HG02970 (cell line): ENCODE results near the gene IGSF21.

ENCODE experiments used
- ATAC-seq: cut with Tn5 transposase; IDR thresholded peaks from one replicate; pipeline ENCODE4 v1.9.1; 2021; ENCODE audit warnings: mild to moderate bottlenecking, moderate library complexity, moderate number of reproducible peaks; ENCODE audit not compliant: unreplicated experiment, low FRiP score

Gene IGSF21

DNA sequence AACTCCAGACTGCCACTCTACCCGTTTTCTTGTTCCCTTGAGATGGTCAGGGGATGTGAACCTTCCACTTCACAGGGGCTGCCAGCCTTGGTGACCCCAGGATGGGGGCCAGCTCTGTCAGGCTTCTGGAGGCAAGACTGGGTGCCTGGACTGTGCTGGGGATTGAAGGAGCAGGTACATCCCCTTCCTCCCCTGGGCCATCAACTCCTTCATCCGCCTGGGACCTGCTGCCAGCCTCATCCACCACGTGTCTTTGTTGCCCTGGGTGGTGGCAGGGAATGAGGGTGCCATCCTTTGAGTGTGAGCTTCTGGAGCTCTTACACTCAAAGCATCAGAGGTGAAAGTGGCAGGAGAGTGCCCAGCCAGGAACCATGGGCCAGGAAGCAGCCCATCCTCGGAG is 139.6 kb downstream of the IGSF21 start:
- ATAC-seq: no peak

DNA sequence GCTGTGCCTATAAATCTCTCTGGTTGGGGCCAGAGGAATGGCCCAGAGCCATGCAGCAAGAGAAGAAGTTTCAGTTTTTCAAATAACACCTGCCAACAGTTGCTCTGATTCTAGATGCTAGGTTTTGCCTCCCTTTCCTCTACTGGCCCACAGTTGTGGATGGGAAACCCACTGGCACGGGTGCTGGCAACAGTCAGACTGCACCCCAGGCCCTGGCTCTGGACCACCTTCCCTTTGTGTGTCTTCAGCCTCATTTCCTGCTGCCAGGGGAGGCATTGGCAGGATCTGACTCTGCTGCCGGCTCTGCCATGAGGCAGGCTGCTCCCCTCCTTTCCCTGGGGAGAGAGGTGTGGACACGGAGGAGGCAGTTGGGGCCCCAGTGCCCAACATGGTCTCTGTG is 142.0 kb downstream of the IGSF21 start:
- no peak for ATAC-seq

DNA sequence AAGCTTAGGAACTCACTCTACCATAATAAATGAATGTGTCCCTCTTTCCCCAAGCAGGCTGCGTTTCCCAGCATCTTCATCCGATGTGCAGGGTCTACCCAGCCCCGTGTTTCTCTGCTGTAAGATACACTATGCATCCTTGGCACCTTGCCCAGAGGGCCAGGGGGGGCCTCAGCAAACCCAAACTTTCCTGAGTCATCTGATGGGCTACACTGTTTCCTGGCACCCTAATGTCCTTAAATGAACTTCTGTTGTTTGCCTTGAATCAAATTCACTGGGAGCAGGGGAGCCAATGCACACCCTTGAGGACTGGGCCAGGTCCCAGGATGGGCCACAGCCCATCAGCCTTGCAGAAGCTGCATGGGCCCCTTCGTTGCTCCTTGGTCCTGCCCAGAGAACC is 145.5 kb downstream of the IGSF21 start:
- no peak for ATAC-seq

DNA sequence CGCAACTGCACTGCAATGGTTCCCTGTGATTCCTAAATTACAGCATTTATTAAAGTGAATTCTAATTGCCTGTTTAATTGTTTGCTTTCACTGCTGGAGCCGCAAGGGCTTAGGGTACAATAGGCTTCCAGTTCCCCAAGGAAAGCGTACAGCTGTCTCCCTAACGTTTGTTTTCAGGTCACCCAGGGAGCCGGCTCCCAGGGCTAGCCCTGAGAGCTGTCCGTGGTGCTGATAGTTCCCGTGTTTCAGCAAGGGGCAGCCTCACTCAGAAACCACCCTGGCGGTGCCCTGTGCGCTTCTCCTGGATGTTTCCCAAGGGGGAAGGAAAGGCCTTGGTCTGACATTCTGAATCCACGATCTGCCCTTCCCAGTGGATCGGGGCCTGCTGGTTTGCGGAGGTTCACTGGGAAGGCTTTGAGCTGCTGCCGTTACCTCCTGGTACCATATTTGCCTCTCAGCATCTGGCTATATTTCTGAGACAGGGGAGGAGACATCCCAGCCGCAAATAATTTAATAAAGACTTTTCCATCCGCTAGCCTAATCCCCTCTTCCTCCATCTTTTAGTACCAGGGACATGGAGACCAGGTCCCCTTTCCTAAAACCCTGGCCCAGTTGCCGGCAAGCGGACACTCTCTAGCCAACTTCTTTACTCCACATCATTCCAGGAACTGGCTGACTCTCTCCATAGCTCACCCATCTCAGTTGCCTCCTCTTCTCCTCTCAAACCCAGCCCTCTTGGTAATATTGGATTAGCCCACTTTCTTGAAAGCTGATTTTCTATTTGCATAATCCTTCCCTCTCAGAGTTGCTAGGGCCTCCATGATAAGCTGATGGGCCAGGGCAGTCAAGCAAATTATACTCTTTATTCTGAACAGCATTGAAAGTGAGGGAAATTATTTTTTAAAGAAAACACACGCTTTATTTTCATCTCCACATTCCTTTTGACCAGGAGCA is 149.0 kb downstream of the IGSF21 start:
- no peak for ATAC-seq

DNA sequence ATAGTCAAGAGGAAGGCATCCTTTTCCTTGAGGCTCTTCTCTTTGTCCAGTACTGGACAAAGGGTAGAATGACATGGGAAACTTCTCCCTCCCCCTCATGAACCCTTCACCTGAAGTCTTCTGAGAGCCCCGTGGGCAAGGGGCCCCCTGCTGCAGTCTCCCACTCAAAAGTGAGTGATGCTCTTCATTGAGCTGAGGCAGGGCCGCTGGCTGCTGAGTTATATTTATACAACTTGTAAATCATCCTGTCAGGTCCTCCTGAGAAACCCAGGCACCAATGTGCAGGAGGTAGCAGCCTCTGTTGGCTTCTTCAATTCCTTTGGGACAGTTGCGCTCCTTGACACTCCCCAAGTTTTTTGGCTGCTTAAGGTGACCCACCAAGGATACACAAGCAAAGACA is 150.2 kb downstream of the IGSF21 start:
- no peak for ATAC-seq

DNA sequence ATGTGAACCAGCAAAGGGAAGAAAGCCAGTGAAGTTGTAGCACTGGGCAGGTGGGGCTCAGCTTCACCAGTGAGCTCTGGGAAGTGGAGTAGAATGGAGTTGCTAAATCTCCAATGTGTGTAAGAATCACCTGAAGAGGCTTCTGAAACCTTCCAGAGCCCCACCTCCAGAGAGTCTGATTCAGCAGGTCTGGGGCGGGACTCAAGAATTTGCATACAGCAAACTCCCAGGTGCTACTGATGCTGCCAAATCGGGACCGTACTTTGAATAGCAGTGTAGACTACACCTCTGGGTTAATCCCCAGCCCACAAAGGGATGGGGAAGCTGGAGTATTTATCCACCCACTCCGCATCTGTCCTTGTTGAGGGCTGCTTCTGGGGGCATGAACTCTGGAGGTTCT is 154.3 kb downstream of the IGSF21 start:
- ATAC-seq: no peak

DNA sequence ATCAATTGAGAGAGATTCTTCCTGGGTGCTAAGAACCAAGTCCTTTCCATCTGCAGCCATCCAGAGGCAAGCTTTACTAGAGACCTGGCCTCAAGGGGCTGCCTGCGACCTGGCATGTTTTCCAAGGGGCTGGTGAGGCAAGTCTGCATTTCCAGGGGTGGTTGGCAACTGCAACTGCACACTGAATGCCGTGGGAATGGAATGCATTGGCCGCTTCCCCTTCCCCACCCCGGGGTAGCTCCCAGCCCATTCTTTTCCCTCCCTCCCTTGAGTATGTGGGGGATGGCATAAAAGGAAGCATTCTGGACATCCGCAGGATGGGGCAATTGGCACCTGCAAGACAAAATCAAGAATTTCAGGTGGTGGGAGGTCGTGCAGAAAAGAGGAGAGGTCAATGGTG is 155.1 kb downstream of the IGSF21 start:
- ATAC-seq: no peak

DNA sequence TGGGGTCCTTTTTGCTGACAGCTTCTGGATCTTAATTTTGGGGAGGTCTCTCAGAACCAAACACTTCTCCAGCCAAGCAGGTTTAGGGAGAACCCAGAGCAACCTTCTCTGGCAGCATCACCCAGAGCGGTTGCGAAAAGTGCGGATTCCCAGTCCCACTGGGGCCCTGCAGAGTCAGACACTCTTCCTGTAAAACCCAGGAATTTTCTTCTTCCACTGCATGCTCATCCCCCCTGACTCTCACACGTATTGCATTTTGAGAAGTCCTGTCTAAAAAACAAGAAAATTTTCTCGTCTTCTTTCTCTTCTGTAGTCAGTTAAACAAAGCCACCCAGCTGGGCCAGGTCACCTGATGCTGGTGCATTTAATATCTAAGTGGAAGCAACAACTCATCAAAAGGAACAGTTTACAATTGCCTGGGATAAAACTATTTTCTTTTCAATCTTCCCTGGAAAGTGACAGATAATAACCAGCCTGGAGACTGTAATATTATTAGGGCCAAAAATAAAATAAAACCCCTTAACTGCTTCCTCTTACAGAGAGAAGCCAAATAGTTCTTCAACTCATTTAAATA is 156.0 kb downstream of the IGSF21 start:
- no peak for ATAC-seq

DNA sequence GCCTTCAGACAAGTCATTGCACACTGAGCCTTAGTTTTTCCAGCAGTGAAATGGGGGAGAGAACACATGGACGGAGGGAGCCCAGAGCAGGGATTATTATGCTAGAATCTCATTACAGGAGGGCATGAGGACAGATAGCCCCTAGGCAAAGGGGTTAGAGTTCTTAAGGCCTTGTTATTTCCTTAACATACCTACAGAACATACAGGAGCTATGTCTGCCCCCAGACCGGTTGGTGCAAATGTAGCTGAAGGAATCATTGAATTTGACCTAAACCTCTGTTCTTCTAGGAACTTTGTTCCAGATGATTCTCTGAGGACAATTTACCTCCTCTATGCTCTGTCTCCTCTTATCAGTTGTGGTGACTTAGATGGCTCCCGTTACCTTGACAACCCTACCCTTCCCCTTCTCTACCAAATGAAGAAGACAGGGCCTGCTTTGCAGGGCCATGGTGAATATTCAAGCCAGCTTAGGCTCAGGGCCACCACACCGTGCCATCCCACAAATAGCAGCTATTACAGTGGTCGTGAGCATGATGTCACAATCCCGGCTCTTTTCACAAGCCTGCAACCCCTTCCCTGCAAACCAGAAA is 156.9 kb downstream of the IGSF21 start:
- ATAC-seq: no peak

DNA sequence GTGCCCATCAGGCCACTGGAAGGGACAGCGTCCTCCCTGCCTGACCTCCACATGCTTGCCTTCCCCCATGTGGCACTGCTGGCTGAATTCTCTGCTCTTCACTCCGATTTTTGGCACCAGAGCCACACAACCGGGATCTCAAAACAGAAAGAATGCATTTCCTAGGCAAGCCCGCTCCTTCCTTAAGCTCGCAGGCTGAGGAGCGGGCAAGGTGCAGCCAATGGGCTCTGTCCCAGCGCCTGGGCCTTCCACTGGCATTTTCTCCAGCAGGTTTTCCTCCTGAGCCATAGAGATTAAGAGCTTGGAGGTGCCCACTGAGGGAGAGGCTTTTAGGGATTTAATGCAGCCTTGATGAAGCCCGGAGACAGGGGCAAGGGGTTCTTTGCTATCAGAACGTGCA is 158.0 kb downstream of the IGSF21 start:
- ATAC-seq: no peak

DNA sequence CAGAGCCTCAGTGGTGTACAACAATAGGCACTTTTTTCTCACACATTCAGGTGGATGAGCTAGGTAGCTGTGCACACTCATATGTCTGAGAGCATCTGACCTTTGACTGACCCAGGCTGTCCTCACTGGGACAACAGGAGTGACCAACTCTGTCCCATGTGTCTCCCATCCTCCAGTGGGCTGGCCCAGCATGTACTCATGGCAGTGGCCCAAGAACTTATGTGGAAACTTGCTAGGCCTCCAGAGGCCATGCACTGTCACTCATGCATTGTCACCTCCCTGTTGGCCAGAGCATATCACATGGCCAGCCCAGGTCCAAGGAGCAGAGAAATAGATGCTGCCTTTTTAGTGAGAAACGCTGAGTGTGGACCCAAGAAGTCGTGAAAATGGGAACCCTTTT is 158.8 kb downstream of the IGSF21 start:
- no peak for ATAC-seq

DNA sequence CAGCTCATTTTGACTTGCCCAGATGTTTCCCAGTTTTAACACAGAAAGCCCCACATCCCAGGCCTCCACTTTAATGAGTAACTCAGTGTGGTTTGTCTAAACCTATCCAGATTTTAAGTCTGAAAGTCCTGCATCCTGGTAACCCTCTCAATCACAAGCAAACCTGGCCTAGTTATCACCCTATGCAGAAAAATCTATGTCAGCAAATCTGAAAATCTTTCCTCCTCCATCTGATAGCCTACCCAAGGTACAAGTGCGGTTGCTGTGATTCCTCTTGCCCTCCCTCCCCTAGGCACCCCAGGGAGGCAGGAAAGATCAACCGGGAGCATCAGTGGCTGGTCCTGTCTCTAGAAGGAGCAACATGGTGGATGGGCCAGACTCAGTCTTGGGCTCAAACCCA is 163.7 kb downstream of the IGSF21 start:
- no peak for ATAC-seq

DNA sequence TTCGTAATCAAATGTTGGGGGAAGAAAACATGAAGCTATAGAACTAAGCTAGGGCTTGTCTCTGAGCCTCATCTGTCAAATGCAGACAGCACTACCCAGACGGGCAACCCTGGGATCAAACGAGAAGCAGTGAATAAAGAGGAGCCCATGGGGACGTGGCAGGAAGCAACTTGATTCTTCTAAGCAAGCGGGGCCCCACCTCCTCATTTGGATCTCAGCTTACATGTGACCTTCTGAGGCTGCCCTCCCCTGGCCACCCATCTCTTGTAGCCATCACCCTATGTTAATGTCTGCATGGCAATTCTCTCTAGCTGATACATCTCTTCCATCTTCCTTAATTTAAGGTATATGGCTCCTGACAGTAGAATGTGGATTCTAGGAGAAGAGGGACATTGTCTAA is 171.3 kb downstream of the IGSF21 start:
- ATAC-seq: no peak

DNA sequence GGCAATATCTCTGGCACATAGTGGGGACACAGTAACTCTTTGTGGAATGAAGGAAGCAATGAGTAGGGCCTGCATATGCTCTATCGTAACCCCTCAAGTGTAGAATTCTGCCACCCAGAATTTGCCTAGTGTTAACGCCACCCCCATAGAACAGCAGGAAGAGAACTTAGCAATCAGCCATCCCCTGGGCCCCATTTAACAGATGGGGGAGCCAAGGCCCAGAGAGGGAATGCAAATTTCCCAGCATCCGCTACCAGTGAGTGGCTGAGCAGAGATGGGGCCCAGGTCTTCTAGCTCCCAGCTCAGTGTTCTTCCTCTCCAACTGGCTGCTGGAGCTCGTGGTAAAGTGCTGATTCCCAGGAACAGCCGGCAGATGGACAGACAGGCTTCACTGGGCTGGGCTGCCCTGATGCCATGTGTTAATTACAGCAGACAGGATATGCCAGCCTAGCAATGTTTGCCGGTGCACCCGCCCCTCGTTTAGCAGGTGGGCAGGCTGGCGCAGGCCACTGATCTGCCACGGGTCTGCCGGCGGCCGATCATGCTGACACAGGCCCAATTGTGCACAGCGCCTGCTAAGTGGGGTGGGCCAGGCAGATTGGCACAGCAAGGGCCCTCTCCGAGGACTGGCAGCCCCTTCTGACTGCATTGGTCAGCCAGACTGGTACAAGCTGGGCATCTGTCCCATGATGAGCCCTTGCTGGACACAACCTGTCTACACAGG is 171.9 kb downstream of the IGSF21 start:
- no peak for ATAC-seq

DNA sequence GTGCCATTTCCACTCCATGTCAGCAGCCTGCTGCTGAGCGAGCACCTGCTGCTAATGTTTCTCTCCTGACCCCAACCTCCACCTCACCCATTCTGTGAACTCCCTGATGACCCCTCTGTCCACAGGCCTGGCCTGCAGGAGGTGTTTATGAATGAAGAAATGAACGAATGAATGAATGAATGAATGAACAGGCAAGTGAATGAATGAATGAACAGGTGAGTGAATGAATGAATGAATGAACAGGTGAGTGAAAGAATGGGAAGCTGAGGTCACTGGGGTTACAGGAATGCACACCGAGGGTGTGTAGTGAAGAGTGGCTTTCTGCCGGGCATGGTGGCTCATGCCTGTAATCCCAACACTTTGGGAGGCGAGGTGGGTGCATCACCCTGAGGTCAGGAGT is 173.4 kb downstream of the IGSF21 start:
- no peak for ATAC-seq

DNA sequence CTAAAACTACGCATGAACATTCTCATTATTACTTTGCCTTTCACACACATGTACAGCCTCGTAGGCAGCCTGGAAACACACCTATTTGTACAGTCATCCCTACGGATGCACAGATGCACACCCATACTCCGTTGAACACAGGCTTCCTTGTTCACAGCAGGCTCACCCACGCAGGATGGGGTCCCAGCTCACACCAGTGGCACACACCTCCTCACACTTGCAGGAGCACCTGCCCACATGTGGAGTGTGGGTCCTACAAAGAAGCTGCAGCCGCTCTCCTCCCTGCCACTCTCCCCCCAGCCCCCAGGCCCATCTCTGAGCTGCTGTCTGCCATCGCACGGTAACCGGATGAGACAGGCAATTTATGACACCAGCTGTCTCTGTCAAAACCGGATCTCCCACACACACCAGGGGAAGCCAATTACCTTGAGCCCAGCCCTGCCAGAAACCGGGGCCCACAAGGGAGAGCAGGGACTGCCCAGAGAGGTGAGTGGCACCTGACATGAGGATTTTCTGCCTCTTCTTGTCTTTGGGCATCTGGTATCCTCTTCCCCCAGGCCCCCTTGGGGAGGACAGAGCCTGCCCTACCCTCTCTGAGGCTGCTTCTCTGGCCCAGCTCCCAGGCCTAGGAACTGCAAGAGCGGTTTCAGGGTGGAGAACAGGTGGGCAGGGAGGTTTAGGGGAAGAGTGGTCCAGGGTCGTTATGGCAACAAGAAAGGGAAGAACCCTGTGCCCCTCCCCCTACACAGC is 175.4 kb downstream of the IGSF21 start:
- ATAC-seq: no peak

DNA sequence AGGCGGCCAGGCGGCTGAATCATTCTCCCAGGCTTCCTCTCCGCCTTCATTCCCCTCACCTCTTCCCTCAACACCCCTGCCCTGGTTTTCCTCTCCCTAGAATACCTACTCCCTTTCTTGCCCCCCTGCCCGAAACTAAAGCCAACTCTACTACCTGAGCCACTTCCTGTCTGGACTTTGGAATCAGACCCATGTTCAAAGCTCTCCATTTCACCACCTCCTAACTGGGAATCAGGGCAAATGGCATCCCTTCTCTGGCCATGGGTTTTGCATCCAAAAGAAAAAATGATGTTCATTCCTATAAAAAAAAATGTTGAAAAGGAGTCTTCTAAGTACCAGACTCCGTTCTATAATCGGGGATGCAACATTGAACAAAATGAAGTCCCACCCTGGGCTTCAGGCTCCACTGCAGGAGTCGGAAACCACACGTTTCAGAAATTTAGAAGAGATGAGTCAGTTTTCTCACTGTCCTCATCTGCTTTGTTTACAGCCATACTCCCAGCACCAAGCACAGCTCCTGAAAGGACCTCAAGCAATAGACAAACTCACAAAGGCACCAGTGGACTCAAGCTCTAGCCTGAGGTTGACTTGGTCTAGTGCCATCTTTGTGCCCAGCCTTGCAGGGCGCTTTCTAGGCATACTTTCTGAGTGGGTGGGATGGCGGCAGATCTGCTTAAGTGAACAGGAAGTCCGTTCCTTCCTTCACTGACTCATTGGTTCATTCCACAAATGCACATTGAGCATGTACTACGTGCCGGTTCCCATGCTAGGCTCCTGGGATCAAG is 176.2 kb downstream of the IGSF21 start:
- no peak for ATAC-seq

DNA sequence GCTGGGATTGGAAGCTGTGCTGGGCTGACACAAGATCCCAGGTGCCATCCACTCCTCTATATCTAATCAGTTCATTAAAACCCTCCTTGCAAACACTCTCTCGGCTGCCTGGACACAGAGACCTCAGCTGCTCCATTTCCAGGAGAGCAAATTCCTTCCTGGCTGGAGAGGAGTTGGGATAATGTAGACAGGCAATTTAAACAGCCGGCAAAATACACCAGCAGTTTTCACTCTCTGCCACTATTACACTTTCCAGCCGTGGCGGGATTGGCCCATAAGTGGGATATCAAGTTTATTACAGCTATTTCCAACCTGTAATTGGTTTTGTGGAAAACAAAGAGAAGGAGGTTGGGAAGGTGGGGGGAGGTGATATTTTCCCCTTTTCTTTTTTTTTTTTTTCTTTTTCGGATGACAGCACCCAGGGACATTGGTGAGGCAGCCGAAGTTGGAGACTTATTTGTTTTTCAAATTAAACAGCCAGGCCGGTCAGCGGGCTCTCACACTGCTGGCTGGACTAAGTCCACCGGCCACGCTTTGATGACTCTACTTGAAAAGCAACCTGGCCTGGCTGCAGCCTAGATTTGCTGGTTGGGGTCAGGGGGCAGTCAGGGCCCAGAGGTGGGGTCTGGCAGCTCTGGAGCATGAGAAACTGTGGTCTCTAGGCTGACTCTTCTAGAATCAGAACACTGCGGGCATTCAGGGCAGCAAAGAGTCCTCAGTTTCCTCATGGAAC is 177.4 kb downstream of the IGSF21 start:
- no peak for ATAC-seq

DNA sequence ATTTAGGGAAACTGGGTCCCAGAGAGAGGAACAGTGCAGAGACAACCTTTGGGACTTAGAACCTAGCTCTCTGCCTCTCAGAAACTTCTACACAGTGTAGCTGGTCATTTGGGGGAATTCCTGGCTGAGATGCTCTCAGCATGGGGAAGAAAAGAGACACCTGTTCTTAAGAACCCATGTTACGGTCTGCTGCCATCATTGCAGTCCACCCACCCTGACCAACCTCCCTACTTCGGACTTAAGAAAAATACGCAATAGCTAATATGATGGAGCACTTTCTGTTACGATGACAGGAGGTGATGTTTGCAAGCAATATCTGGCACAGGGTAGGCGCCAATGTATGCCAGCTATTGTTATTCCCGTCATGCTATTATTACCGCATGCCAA is 177.9 kb downstream of the IGSF21 start:
- no peak for ATAC-seq
